Panc1 (cell line): ENCODE measurements around the gene REPIN1.

Source experiments
- POLR2AphosphoS5 ChIP-seq: IDR thresholded peaks from 2 replicates; pipeline ENCODE4 v1.6.1; 2012; ENCODE audit warnings: mild to moderate bottlenecking, low read depth, low read length, moderate library complexity
- TCF7L2 ChIP-seq: IDR thresholded peaks from 2 replicates; pipeline ENCODE4 v1.6.1; 2011; ENCODE audit warnings: mild to moderate bottlenecking, low read depth, low read length, inconsistent platforms
- TF ChIP-seq, protein P1 (sequence below): fragments of 450-650 bp; IDR thresholded peaks from 2 replicates; pipeline ENCODE4 v1.5.1; 2017; ENCODE audit warnings: mild to moderate bottlenecking

DNA sequence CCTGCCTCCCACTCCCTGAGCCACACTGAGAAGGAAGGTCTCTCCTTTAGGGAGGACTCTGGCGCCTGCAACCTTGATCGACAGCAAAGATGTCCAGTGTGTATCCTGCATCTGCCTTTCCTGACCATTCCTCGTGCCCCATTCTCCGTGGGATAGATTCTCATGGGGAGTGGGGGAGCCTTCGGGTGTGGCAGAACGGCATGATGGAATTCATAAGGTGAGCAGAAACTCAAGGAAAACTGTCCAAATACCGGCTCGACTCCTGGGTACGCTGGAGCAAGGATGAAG is 26.6 kb upstream of the REPIN1 start:
- TF ChIP-seq, protein P1, sequence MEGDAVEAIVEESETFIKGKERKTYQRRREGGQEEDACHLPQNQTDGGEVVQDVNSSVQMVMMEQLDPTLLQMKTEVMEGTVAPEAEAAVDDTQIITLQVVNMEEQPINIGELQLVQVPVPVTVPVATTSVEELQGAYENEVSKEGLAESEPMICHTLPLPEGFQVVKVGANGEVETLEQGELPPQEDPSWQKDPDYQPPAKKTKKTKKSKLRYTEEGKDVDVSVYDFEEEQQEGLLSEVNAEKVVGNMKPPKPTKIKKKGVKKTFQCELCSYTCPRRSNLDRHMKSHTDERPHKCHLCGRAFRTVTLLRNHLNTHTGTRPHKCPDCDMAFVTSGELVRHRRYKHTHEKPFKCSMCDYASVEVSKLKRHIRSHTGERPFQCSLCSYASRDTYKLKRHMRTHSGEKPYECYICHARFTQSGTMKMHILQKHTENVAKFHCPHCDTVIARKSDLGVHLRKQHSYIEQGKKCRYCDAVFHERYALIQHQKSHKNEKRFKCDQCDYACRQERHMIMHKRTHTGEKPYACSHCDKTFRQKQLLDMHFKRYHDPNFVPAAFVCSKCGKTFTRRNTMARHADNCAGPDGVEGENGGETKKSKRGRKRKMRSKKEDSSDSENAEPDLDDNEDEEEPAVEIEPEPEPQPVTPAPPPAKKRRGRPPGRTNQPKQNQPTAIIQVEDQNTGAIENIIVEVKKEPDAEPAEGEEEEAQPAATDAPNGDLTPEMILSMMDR: no peak
- no peak for TF ChIP-seq POLR2AphosphoS5
- TF ChIP-seq TCF7L2: no peak
